Activated T-helper 1 cell treated with anti-CD3 and anti-CD28 coated beads, Interleukin-12 subunit alpha, Interleukin-12 subunit beta, Interleukin-2, Interleukin-4 antibody, amounts not matched to agents 30 ng/mL and 10 ng/mL and 1 ng/mL, durations not matched to agents 14 hours and 24 hours and 36 hours (primary cell): ENCODE data around the gene CEP43. TPM values are rescaled to one million over a fixed set of nuclear protein-coding genes. Genes with fewer than 3 reads are reported as not detected.

Experiments used
- DNase-seq: peaks from one replicate; pipeline ENCODE4 v3.0.0; 2021; ENCODE audit warnings: low spot score
- H3K27ac Mint-ChIP-seq: one replicate; pipeline ENCODE4 v1.8.0; 2021; ENCODE audit warnings: mild to moderate bottlenecking, mixed read lengths
- H3K27me3 Mint-ChIP-seq: one replicate; pipeline ENCODE4 v1.8.0; 2022; ENCODE audit warnings: mild to moderate bottlenecking, moderate library complexity, mixed read lengths; ENCODE audit not compliant: insufficient read depth
- H3K36me3 Mint-ChIP-seq: one replicate; pipeline ENCODE4 v1.8.0; 2021; ENCODE audit warnings: low read depth, mixed read lengths
- H3K4me1 Mint-ChIP-seq: one replicate; pipeline ENCODE4 v1.8.0; 2021; ENCODE audit warnings: low read depth, mixed read lengths
- H3K4me3 Mint-ChIP-seq: one replicate; pipeline ENCODE4 v1.8.0; 2021; ENCODE audit warnings: mild to moderate bottlenecking, moderate library complexity, mixed read lengths
- H3K9me3 Mint-ChIP-seq: one replicate; pipeline ENCODE4 v1.8.0; 2021; ENCODE audit warnings: mixed read lengths
- intact Hi-C: fragments of 100-400 bp; cut with micrococcal nuclease; formaldehyde crosslinking; loops from one replicate; pipeline ENCODE4 v1.15.1; 2024
- total RNA-seq: library from RNA; stranded (reverse); gene quantifications from 2 replicates; pipeline ENCODE4 v1.2.3, GENCODE V29; 2022

The CEP43 gene
- total RNA-seq, 1 donor from 2014 or later, result 21.4 TPM

DNA sequence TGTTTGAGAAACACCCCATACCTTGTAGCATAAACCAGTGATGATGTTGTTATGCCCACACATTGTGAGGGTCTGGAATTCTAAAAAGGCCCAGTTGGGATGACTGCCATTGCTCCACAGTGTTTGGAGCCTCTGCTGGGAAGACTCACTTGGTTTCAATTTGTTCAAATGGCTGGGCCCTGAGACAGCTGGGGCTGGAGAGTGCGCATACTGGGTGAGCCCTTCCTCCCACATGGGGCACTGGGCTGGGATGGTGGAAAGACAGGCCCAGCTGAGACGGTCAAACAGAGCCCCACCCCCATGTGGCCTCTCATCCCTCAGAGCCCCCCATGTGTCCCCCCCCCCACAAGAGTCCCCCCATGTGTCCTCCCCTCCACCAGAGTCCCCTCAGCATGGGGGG, 22.6 kb upstream of the CEP43 start:
- H3K4me3 Mint-ChIP-seq, result no peak overlapping the region
- peaks cover 32% of the 10 kb centered on the region for H3K4me1 Mint-ChIP-seq
- H3K27ac Mint-ChIP-seq, result no peak overlapping the region
- H3K27me3 Mint-ChIP-seq, result no peaks in the 10 kb centered on the region
- DNase-seq, result no peak
- no peaks in the 10 kb centered on the region for H3K9me3 Mint-ChIP-seq
- H3K36me3 Mint-ChIP-seq, result peaks cover 22% of the 10 kb centered on the region
- intact Hi-C loops, result no loop called here

DNA sequence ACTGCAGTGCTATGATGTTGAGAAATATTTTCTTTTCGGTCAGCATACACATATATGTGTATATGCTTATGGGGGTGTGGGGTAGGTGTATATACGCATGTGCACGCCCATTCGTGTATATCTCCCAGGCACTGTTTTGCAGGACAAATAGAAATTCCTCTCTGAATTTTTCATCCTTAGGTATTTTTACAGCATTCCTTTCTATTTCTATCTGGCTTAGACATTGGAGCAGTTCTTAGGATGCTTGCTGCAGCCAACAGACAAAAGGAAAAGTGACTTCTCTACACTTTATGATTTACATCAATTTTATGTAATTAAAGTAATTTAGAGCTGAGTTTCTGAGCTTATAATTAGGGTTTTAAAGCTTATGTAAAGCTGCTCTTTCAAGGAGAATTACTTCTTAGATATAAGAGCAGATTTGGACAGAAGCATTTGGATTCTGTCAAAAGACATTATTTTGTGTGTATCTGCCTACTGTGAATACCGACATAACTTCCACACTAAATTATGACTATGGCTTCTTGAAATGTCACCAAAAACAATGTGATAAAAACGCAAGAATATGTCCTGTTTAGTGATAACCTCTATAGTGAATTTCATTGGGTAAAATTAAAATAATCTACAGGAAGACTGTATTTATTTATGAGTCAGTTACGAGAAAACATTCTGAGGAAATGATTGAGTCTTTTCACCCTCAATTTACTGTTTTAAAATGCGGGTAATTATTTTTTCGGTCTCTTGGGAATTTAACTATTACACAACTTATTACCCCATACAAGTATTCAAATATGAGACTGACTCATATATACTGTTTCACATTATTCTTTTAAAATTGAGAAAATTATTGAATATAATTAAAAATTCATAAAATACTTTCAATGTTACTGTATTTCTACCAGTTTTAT, 21.3 kb upstream of the CEP43 start:
- no peak for DNase-seq
- Mint-ChIP-seq H3K27ac (no peak overlapping the region), H3K4me1 (peaks cover 20% of the 10 kb centered on the region), H3K27me3 (no peaks in the 10 kb centered on the region), H3K4me3 (no peak overlapping the region), H3K9me3 (no peaks in the 10 kb centered on the region), H3K36me3 (peaks cover 25% of the 10 kb centered on the region)
- intact Hi-C loops, result no loop called here

DNA sequence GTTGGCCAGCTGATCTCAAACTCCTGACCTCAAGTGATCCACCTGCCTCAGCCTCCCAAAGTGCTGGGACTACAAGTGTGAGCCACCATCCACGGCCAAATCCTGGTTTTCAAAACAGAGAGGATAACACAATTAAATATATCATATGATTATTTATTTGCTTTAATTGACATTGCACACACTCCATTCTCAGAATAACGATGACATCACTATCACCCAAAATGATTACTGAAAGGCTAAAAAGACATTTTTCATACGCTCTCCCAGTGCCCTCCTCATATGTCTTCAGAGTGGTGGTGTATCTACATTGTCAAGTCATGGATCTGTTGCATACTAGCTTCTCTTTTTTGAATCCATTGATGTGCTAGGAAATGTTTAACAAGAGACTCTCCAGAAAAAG, 18.5 kb upstream of the CEP43 start:
- no peaks in the 10 kb centered on the region for H3K4me1 Mint-ChIP-seq

DNA sequence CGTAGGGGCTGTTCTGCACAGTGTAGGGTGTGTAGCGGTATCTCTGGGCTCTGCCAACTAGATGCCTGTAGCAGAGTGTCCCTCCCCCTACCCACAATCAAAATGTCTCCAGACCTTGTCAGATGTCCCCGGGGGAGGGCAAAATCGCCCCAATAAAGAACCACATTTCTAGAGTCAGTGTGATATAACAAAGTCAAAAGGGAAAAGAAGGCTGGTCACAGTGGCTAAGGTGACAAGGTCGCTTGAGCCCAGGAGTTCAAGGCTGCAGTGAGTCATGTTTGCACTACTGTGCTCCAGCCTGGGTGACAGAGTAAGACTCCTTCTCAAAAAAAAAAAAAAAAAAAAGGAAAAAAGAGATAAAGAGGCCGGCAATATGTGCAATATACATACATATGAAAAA, 11.7 kb upstream of the CEP43 start:
- Mint-ChIP-seq H3K4me1 (peaks cover 41% of the 10 kb centered on the region), H3K4me3 (no peak overlapping the region), H3K9me3 (no peaks in the 10 kb centered on the region), H3K27me3 (peaks cover 3% of the 10 kb centered on the region), H3K27ac (no peak overlapping the region), H3K36me3 (peaks cover 20% of the 10 kb centered on the region)
- intact Hi-C loops, result loop anchor here (5.0 kb wide), 1 partner anchor 155 kb away; no protein-coding TSS in a partner anchor
- no peak for DNase-seq

More for the DNA sequence above, 18.5 kb upstream of the CEP43 start:
- intact Hi-C loops, result no loop called here
- Mint-ChIP-seq H3K27me3 (peaks cover 2% of the 10 kb centered on the region), H3K4me3 (no peak overlapping the region), H3K36me3 (peaks cover 23% of the 10 kb centered on the region), H3K27ac (no peak overlapping the region), H3K9me3 (no peaks in the 10 kb centered on the region)
- no peak for DNase-seq

DNA sequence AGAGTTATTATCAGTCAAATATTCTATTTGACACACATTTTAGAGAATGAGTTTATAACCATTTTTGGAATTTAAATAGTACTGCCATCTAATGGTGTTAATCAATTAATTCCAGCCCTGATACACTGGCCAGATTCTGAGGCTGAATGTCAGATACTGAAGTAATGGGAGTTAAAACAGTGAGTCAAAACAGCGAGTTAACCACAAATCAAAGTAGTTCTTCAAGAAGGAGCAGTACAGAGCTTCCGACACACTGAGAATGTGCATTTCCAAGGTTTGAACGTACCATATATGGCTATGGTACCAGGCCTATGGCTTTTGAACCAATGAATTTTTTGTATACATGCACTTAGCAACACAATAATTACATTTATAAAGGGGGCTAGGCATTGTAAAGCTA, 11.3 kb upstream of the CEP43 start:
- H3K4me3 Mint-ChIP-seq, result no peak overlapping the region
- no peaks in the 10 kb centered on the region for H3K9me3 Mint-ChIP-seq
- no peak for DNase-seq
- intact Hi-C loops, result loop anchor here (2.0 to 5.0 kb wide), 2 partner anchors 37 to 156 kb away; no protein-coding TSS in a partner anchor
- peaks cover 41% of the 10 kb centered on the region for H3K4me1 Mint-ChIP-seq
- H3K36me3 Mint-ChIP-seq, result peaks cover 18% of the 10 kb centered on the region
- no peak overlapping the region for H3K27ac Mint-ChIP-seq
- H3K27me3 Mint-ChIP-seq, result peaks cover 3% of the 10 kb centered on the region

DNA sequence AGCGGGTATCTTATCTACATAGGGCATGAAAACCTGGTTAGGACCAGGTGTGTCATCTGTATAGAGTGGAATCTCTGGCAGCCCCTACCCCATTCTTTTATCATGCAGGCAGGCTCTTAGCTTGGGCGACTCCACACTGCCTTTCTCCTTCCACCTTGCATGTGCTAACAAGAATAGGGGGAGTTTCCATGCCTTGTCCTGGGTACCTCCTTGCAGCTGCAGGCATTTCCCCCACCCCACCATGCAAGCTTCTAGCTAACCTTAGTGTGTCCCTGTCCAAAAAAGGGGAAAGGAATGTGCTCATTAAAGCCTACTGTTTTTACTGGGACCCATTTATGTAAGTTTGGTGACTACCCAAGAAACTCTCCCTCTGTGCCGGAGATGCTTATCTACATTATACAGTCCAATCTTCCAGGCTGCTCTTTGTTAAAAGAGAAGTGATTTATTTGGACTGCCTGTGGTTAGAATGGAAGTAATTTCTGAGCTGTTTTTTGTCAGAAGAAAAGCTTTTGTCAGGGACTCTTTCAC, 10.5 kb upstream of the CEP43 start:
- Mint-ChIP-seq H3K27ac (no peak overlapping the region), H3K4me3 (no peak overlapping the region), H3K4me1 (peaks cover 44% of the 10 kb centered on the region), H3K9me3 (no peaks in the 10 kb centered on the region), H3K27me3 (peaks cover 3% of the 10 kb centered on the region), H3K36me3 (peaks cover 18% of the 10 kb centered on the region)
- intact Hi-C loops, result loop anchor here (1.0 to 5.0 kb wide), 6 partner anchors 11 to 213 kb away; partner anchors contain the start of gene CEP43
- no peak for DNase-seq

DNA sequence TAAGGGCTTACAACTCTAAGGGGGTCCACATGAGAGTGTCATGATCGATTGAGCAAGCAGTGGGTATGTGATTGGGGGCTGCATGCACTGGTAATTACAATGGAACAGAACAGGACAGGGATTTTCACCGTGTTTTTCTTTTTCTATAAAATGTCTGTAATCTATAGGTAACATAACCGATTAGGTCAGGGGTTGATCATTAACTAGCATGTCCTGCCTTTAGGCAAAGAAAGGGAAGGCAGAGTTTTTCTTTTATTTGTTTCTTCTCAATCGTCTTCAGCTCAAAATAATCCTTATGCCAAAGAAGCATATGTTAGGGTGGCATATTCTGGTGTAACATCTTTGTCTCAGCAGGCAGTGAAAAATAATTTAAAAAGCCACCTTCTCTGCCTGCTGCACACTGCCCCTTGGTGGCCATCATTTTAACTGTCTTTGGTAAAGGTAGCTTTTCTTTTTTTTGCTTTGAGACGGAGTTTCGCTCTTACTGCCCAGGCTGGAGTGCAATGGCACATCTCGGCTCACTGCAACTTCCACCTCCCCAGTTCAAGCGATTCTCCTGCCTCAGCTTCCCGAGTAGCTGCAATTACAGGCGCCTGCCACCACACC, 9.7 kb upstream of the CEP43 start:
- Mint-ChIP-seq H3K36me3 (peaks cover 17% of the 10 kb centered on the region), H3K9me3 (no peaks in the 10 kb centered on the region), H3K4me1 (peaks cover 46% of the 10 kb centered on the region), H3K27me3 (peaks cover 1% of the 10 kb centered on the region), H3K27ac (no peak overlapping the region), H3K4me3 (no peak overlapping the region)
- DNase-seq, result peak; percentile 39
- intact Hi-C loops, result loop anchor here (1.0 to 5.0 kb wide), 6 partner anchors 10 to 214 kb away; partner anchors contain the start of gene CEP43

DNA sequence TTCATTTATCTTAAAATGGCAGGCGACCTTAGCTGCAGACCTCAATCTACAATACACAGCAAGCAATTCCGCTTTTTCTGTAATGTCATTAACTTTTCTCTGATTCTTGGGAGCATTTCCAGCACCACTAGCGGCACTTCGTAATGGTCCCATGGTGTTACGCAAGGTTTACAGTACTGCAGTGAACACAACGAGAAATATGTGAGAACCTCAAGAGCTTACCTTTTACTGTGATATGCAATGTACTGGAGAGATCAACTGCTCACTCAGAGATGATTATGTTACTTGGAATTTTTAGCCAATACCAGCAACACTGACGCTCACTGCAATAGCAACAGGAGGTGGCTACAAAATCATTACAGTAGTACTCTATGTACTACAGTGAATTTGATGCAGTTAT, 2.8 kb upstream of the CEP43 start:
- peaks cover 33% of the 10 kb centered on the region for H3K4me1 Mint-ChIP-seq
- DNase-seq, result no peak
- intact Hi-C loops, result loop anchor here (5.0 kb wide), 2 partner anchors 134 to 146 kb away; no protein-coding TSS in a partner anchor
- H3K27ac Mint-ChIP-seq, result no peak overlapping the region
- no peaks in the 10 kb centered on the region for H3K9me3 Mint-ChIP-seq
- H3K36me3 Mint-ChIP-seq, result peaks cover 24% of the 10 kb centered on the region
- H3K4me3 Mint-ChIP-seq, result peak overlapping the region; percentile 23
- H3K27me3 Mint-ChIP-seq, result no peaks in the 10 kb centered on the region

DNA sequence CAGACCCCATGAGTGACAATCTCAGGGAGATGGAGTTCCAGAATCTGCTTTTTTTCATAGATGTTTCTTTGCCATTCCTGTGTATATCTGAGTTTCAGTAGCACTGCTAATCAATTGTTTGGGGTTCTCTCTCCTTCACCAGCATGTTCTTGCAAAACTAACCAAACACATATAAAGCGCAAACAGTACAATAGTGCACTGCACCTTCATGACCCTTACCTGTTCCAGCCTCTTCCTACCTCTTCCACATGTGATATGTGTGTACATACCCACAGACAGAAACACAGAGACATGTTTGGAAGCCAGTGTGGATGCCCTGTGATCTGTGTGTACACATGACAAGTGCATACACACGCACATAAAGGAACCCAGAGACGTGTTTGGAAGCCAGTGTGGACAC, 1.8 kb upstream of the CEP43 start:
- Mint-ChIP-seq H3K4me1 (peaks cover 36% of the 10 kb centered on the region), H3K4me3 (peak overlapping the region; percentile 84), H3K27ac (peak overlapping the region; percentile 56), H3K9me3 (no peaks in the 10 kb centered on the region), H3K36me3 (peaks cover 26% of the 10 kb centered on the region), H3K27me3 (no peaks in the 10 kb centered on the region)
- intact Hi-C loops, result loop anchor here (5.0 kb wide), 2 partner anchors 135 to 145 kb away; no protein-coding TSS in a partner anchor
- no peak for DNase-seq

DNA sequence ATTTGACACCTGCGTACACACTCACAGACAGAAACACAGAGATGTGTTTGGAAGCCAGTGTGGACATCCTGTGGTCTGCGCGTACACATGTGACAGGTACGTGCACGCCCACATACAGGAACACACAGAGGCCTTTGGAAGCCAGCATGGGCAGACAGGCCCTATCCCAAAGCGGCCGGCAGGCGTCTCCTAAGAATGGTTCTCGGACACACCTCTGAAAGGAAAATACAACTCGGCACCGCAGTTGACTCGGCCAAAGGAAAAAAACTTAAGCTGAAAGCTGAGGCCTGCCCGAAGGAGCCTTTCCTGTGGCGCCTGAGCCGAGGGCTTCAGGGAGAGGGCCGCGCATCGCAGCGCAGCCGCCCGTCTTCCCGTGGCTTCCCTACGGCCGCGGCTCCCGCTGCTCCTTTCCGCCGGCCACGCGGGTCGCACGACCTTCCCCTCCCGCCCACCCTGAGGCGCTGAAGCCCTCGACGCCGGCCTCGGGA, 1.4 kb upstream of the CEP43 start:
- Mint-ChIP-seq H3K4me1 (peaks cover 36% of the 10 kb centered on the region), H3K9me3 (no peaks in the 10 kb centered on the region), H3K27ac (peak overlapping the region; percentile 56), H3K4me3 (peak overlapping the region; percentile 84), H3K27me3 (no peaks in the 10 kb centered on the region), H3K36me3 (peaks cover 23% of the 10 kb centered on the region)
- intact Hi-C loops, result loop anchor here (2.0 to 5.0 kb wide), 6 partner anchors 55 to 615 kb away; partner anchors contain the start of gene MPC1
- peak; percentile 39 for DNase-seq

DNA sequence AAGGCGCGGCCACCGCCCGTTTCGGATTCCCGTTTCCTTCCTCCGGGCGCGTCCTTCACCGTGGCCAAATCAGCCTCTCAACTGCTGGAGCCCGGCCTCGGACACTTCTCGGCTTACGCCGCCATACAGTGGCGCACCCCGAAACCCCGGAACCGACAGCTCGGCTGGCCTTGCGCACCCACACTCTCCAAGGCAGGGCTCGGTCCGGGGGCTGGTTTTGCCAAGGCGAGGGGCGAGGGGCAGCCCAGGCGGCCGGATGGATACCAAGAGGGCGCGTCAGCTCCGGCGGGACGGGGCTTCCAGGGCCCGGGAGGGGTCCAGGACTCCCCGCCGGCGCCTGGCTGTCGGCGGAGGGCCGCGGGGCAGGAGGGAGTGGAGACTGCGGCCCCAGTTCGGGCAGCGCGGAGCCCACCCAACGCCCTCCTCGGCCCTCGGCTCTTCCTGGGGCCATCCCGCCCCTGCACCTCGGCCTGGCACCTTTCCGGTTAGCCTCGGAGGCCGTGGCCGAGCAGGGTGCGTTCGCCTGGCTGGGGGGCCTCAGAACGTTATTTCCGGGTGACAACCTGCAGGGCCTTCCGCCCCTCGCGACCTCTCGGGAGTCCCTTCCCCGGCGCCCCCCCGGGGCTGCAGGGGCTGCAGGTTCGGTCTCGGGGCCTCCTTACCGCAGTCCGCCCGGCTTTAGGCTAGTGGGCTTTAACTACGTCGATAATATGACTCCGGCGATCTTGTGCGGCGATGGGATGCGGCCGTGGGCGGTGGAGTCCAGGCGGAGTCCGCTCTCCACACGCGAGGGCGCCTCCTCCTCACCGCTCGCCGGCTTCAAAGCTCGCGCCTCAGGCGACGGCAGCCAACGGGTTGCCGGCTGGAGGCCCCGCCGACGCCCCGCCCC, 697 bp upstream of the CEP43 start:
- peak overlapping the region; percentile 86 for H3K4me3 Mint-ChIP-seq
- H3K36me3 Mint-ChIP-seq, result peaks cover 22% of the 10 kb centered on the region
- no peaks in the 10 kb centered on the region for H3K27me3 Mint-ChIP-seq
- H3K9me3 Mint-ChIP-seq, result no peaks in the 10 kb centered on the region
- DNase-seq, result peak; percentile 26
- intact Hi-C loops, result loop anchor here (1.0 to 5.0 kb wide), 11 partner anchors 9 to 616 kb away; partner anchors contain the start of genes MPC1, RNASET2 and RPS6KA2
- peaks cover 35% of the 10 kb centered on the region for H3K4me1 Mint-ChIP-seq
- H3K27ac Mint-ChIP-seq, result peak overlapping the region; percentile 80

DNA sequence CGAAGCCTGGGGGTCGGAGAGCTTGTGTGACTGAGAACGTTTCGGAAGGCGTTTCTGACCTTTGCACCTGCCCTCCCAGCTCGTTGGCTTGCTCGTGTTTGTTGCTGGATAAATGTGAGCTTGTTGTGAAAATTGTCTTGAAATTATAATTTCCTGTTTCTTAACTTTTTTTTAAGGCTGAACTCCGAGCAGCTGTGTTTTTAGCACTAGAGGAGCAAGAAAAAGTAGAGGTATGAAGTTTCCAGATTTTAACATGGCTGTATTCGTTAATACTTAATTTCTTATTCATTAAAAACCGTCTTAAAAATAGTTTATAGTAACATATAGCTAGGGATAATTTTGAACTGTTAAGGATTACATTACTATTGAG, 672 bp downstream of the CEP43 start:
- intact Hi-C loops, result loop anchor here (1.0 to 5.0 kb wide), 11 partner anchors 11 to 617 kb away; partner anchors contain the start of genes MPC1, RNASET2 and RPS6KA2
- Mint-ChIP-seq H3K27ac (peak overlapping the region; percentile 74), H3K36me3 (peaks cover 18% of the 10 kb centered on the region), H3K4me3 (peak overlapping the region; percentile 90), H3K9me3 (no peaks in the 10 kb centered on the region), H3K27me3 (no peaks in the 10 kb centered on the region), H3K4me1 (peaks cover 31% of the 10 kb centered on the region)
- DNase-seq, result no peak
